ENCODE measurements around the gene EML6. TPM values are rescaled to one million over a fixed set of nuclear protein-coding genes. Genes with fewer than 3 reads are reported as not detected.

EML6 gene
- polyA plus RNA-seq, 2 donors = 0.88 to 1.3 TPM

DNA sequence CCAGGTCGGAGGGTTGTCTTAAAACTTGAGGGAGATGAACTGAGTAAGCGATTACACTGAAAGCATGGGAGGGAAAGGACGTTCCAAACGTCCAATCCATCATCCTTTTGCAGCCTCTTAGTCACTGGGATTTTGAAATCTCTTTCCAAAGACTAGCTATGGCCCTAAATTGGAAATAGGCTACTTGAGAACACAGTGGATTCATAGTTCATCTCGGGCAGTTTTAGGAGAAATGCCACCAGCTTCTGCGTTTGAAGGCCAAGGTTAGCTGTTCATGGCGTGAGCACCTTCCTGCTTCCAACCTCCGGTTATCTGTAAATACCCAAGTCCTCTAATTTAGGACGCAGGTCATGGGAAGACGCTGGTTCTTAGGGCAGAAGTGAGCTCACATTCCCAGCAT lies 821 bp upstream of the EML6 start:
- H3K36me3 ChIP-seq (ENCODE audit: control insufficient read depth in 2 of 2, insufficient read depth in 2 of 2, low read length in 1 of 2) = no peaks in the 10 kb centered on the region
- peak overlapping the region; percentile 49 to 66 for H3K4me3 ChIP-seq (ENCODE audit: low read depth in 1 of 2, low read length in 2 of 2)
- 8 to 10% methylated on average over 10 of the region's 10 CpGs for WGBS, 2 donors
- H3K27ac ChIP-seq (ENCODE audit: low read depth in 2 of 2, low read length in 1 of 2) = peak overlapping the region; percentile 64 to 85
- H3K9me3 ChIP-seq (ENCODE audit: control insufficient read depth in 2 of 2, insufficient read depth in 1 of 2, low read depth in 1 of 2, low read length in 1 of 2) = no peaks in the 10 kb centered on the region
- H3K4me1 ChIP-seq (ENCODE audit: control insufficient read depth in 2 of 2, insufficient read depth in 2 of 2, low read length in 1 of 2) = no peaks in the 10 kb centered on the region
- no peaks in the 10 kb centered on the region for H3K27me3 ChIP-seq (ENCODE audit: control insufficient read depth in 1 of 2, insufficient read depth in 2 of 2, low read length in 2 of 2)

DNA sequence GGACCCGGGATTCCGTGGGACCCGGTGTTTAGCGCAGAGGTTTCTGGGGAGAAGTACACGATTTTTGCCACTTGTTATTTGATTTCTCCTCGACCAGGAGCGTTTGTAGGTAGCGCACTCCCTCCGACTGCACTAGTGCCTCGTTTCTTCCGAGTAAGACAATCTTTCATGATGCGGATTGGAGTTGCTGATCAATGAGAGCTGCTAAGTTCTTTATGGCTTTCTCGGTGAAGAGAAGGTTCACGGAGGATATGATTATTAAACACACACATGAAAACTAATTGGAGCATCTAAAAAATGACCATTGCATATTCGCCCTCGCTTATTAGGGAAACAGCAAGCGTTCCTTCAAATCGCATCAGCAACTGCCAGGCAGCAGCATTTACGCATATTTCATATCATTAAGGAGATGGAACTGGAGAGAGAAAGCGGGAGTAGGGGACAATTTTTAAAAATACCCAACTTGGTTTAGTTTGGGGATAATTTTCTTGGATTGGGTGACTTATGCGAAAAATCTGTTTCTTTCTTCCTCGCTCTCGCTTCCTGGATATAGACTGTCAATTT lies 616 bp downstream of the EML6 start:
- 1% methylated on average over 23 of the region's 23 CpGs for WGBS, 2 donors
- Histone ChIP-seq H3K9me3 (ENCODE audit: control insufficient read depth in 2 of 2, insufficient read depth in 1 of 2, low read depth in 1 of 2, low read length in 1 of 2) (no peaks in the 10 kb centered on the region), H3K4me3 (ENCODE audit: low read depth in 1 of 2, low read length in 2 of 2) (peak overlapping the region; percentile 49 to 66), H3K36me3 (ENCODE audit: control insufficient read depth in 2 of 2, insufficient read depth in 2 of 2, low read length in 1 of 2) (no peaks in the 10 kb centered on the region), H3K27me3 (ENCODE audit: control insufficient read depth in 1 of 2, insufficient read depth in 2 of 2, low read length in 2 of 2) (no peaks in the 10 kb centered on the region), H3K4me1 (ENCODE audit: control insufficient read depth in 2 of 2, insufficient read depth in 2 of 2, low read length in 1 of 2) (no peaks in the 10 kb centered on the region), H3K27ac (ENCODE audit: low read depth in 2 of 2, low read length in 1 of 2) (peak overlapping the region in 1 of 2 donors; percentile 36)

DNA sequence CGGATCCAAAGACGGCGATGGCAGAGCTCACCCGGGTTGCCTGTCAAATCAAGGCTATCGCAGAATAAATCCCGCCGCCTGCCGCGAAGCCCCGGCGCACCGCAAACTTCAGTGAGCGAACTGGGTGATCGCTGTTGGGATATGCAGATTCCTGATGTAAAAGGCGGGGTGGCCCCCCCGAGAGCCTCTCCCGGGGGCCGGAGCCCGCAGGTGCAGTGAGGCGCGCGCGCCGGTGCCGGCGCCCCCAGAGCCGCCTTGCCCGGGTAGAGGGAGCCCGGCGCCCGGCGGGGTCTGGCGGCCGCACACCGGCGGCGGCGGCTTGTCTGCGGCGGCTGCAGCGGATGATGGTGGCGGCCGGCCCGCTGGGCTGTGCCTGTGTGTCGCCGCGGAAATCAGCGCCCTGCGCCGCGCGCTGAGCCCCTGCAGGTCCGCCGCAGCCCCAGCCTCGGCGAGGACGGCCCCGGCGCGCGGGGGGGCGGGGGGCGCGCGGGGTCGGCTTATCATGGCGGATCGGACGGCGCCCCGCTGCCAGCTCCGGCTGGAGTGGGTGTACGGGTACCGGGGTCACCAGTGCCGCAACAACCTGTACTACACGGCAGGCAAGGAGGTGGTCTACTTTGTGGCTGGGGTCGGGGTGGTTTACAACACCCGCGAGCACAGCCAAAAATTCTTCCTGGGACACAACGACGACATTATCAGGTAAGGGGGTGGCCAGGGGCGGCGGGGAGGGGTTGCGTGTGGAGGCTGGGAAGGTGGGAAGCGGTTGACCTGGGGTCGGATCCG lies 1.3 kb downstream of the EML6 start:
- no peak overlapping the region for H3K27ac ChIP-seq (ENCODE audit: low read depth in 2 of 2, low read length in 1 of 2)
- 1 to 2% methylated on average over 83 to 87 of the region's 87 CpGs for WGBS, 2 donors
- no peaks in the 10 kb centered on the region for H3K27me3 ChIP-seq (ENCODE audit: control insufficient read depth in 1 of 2, insufficient read depth in 2 of 2, low read length in 2 of 2)
- no peaks in the 10 kb centered on the region for H3K4me1 ChIP-seq (ENCODE audit: control insufficient read depth in 2 of 2, insufficient read depth in 2 of 2, low read length in 1 of 2)
- no peaks in the 10 kb centered on the region for H3K36me3 ChIP-seq (ENCODE audit: control insufficient read depth in 2 of 2, insufficient read depth in 2 of 2, low read length in 1 of 2)
- H3K4me3 ChIP-seq (ENCODE audit: low read depth in 1 of 2, low read length in 2 of 2) = peak overlapping the region; percentile 33 to 49
- H3K9me3 ChIP-seq (ENCODE audit: control insufficient read depth in 2 of 2, insufficient read depth in 1 of 2, low read depth in 1 of 2, low read length in 1 of 2) = no peaks in the 10 kb centered on the region

DNA sequence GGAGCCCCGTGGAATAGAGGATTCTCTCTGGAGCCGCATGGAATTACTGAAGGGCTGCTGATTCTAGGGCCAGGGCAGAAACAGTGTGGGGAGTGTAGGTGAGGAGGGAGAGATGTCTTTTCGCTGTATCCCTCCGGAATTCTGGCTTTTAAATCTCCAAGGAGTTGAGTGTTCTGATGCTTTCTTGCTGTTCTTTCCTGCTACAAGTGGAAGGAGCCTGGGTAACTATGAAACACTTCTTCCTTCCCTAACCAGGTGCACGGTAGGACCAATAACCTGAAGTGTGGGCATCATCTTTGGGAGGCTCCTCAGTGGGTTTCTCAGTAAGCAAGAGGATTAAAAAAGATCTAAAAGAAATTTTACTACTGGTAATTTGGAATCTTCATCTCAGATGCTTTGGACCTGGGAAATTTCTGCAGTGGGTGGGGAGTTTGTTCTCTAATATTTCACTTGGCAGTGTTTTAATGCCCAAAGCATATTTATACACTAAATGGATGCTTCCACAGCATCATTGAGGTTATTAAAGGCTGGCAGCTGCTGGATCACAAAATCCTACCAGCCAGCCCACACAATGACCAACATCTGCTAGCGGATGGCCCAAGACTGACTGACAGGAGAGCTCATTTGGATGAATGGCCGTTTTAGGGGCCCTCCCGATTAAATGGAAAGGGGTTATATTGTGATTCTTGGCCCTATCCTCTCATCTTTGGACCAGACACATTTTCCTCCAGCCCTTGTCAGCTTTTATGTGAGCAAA lies 2.1 kb downstream of the EML6 start:
- WGBS, 2 donors = 51 to 56% methylated on average over 8 of the region's 8 CpGs
- H3K27me3 ChIP-seq (ENCODE audit: control insufficient read depth in 1 of 2, insufficient read depth in 2 of 2, low read length in 2 of 2) = no peaks in the 10 kb centered on the region
- no peaks in the 10 kb centered on the region for H3K4me1 ChIP-seq (ENCODE audit: control insufficient read depth in 2 of 2, insufficient read depth in 2 of 2, low read length in 1 of 2)
- no peaks in the 10 kb centered on the region for H3K9me3 ChIP-seq (ENCODE audit: control insufficient read depth in 2 of 2, insufficient read depth in 1 of 2, low read depth in 1 of 2, low read length in 1 of 2)
- no peak overlapping the region for H3K27ac ChIP-seq (ENCODE audit: low read depth in 2 of 2, low read length in 1 of 2)
- H3K4me3 ChIP-seq (ENCODE audit: low read depth in 1 of 2, low read length in 2 of 2) = peak overlapping the region in 1 of 2 donors; percentile 49
- H3K36me3 ChIP-seq (ENCODE audit: control insufficient read depth in 2 of 2, insufficient read depth in 2 of 2, low read length in 1 of 2) = no peaks in the 10 kb centered on the region

DNA sequence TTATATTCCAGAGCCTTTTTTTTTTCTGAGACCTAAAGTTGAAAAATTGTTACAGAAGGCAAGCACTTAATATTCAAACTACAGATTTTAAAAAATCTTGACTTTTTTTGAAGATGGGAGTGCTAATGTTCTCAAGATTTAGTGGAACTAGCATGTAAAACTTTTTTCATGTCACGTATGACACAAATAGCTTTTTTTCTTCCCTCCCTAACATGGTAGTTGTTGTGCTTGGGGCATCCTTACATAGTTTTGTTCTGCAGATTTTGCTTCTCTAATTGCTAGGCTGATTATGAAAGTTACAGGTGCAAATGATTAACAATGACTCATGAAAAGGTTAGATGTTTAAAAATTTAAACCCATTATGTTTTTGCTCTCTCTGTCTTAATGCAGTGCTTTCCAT lies 3.0 kb downstream of the EML6 start:
- Histone ChIP-seq H3K36me3 (ENCODE audit: control insufficient read depth in 2 of 2, insufficient read depth in 2 of 2, low read length in 1 of 2) (no peaks in the 10 kb centered on the region), H3K9me3 (ENCODE audit: control insufficient read depth in 2 of 2, insufficient read depth in 1 of 2, low read depth in 1 of 2, low read length in 1 of 2) (no peaks in the 10 kb centered on the region), H3K4me3 (ENCODE audit: low read depth in 1 of 2, low read length in 2 of 2) (no peak overlapping the region), H3K4me1 (ENCODE audit: control insufficient read depth in 2 of 2, insufficient read depth in 2 of 2, low read length in 1 of 2) (no peaks in the 10 kb centered on the region), H3K27me3 (ENCODE audit: control insufficient read depth in 1 of 2, insufficient read depth in 2 of 2, low read length in 2 of 2) (no peaks in the 10 kb centered on the region), H3K27ac (ENCODE audit: low read depth in 2 of 2, low read length in 1 of 2) (no peak overlapping the region)
- WGBS, 2 donors = 89% methylated on average over 1 of the region's 1 CpG

DNA sequence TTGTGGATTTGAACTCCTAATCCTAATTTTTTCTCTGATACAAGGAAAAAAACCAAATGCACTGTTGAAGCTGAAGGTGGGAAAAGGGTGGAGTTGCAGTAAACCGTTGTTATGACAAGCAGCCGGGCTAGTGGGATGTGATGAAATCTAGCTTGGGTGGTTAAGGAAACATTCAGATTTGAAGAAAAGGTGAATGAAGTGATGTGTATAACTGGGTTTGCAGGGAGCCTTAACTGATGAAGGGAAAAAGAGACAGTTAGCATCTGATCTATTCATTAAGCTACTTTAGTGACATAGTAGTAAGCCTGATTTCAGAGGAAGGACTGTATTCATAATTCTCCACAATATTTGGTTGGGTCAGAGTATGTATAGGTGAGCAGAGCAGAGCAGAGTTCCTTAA lies 3.5 kb downstream of the EML6 start:
- Histone ChIP-seq H3K4me3 (ENCODE audit: low read depth in 1 of 2, low read length in 2 of 2) (no peak overlapping the region), H3K27me3 (ENCODE audit: control insufficient read depth in 1 of 2, insufficient read depth in 2 of 2, low read length in 2 of 2) (no peaks in the 10 kb centered on the region), H3K9me3 (ENCODE audit: control insufficient read depth in 2 of 2, insufficient read depth in 1 of 2, low read depth in 1 of 2, low read length in 1 of 2) (no peaks in the 10 kb centered on the region), H3K4me1 (ENCODE audit: control insufficient read depth in 2 of 2, insufficient read depth in 2 of 2, low read length in 1 of 2) (no peaks in the 10 kb centered on the region), H3K36me3 (ENCODE audit: control insufficient read depth in 2 of 2, insufficient read depth in 2 of 2, low read length in 1 of 2) (no peaks in the 10 kb centered on the region), H3K27ac (ENCODE audit: low read depth in 2 of 2, low read length in 1 of 2) (no peak overlapping the region)
- WGBS, 2 donors = 68 to 69% methylated on average over 2 of the region's 2 CpGs

DNA sequence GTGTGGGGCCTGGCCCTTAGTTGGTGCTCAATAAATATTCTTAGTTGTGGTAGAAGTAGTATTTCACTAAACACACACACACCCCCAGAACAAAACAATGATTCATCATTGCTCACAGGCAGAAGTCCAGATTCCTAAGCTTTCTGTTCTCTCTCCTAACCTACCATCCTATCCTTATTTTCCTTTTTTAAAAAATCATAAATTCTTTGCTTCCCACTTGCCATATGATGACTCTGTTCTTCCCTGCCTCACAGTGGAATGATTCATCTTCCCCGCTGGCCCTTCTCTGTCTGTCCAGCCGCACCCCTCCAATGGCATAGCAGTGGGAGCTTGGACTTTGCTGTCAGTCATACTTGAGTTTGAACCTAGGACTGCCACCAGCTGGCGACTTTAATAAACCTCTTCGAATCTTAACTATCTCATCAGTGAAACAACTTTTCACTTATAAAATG lies 5.2 kb downstream of the EML6 start:
- no peak overlapping the region for H3K27ac ChIP-seq (ENCODE audit: low read depth in 2 of 2, low read length in 1 of 2)
- 70 to 78% methylated on average over 4 of the region's 4 CpGs for WGBS, 2 donors

DNA sequence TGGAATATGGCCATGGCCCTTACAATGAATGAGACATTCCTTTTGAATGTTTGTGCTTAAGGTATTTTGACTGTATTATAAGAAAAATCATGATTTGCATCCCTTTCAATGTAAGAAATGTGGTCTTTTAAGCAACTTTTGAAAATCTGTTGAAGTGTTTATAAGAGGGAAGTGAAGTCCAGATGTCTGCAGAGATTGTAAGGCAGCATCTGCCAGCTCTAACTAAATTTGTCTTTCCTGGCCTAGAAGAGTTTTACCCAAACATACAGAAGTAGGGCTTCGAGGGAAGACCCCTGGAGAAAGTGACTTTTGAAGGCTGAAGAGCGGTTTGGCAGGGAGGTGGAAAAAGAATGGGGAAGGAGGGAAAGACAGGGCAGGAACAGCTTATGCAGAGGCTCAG lies 12.2 kb downstream of the EML6 start:
- H3K4me1 ChIP-seq (ENCODE audit: control insufficient read depth in 2 of 2, insufficient read depth in 2 of 2, low read length in 1 of 2) = no peaks in the 10 kb centered on the region
- no peak overlapping the region for H3K4me3 ChIP-seq (ENCODE audit: low read depth in 1 of 2, low read length in 2 of 2)
- H3K27ac ChIP-seq (ENCODE audit: low read depth in 2 of 2, low read length in 1 of 2) = no peak overlapping the region
- no peaks in the 10 kb centered on the region for H3K9me3 ChIP-seq (ENCODE audit: control insufficient read depth in 2 of 2, insufficient read depth in 1 of 2, low read depth in 1 of 2, low read length in 1 of 2)
- no peaks in the 10 kb centered on the region for H3K36me3 ChIP-seq (ENCODE audit: control insufficient read depth in 2 of 2, insufficient read depth in 2 of 2, low read length in 1 of 2)
- 49 to 62% methylated on average over 2 of the region's 2 CpGs for WGBS, 2 donors
- H3K27me3 ChIP-seq (ENCODE audit: control insufficient read depth in 1 of 2, insufficient read depth in 2 of 2, low read length in 2 of 2) = no peaks in the 10 kb centered on the region

More for the DNA sequence above, 5.2 kb downstream of the EML6 start:
- Histone ChIP-seq H3K4me1 (ENCODE audit: control insufficient read depth in 2 of 2, insufficient read depth in 2 of 2, low read length in 1 of 2) (no peaks in the 10 kb centered on the region), H3K9me3 (ENCODE audit: control insufficient read depth in 2 of 2, insufficient read depth in 1 of 2, low read depth in 1 of 2, low read length in 1 of 2) (no peaks in the 10 kb centered on the region), H3K4me3 (ENCODE audit: low read depth in 1 of 2, low read length in 2 of 2) (no peak overlapping the region), H3K36me3 (ENCODE audit: control insufficient read depth in 2 of 2, insufficient read depth in 2 of 2, low read length in 1 of 2) (no peaks in the 10 kb centered on the region), H3K27me3 (ENCODE audit: control insufficient read depth in 1 of 2, insufficient read depth in 2 of 2, low read length in 2 of 2) (no peaks in the 10 kb centered on the region)

DNA sequence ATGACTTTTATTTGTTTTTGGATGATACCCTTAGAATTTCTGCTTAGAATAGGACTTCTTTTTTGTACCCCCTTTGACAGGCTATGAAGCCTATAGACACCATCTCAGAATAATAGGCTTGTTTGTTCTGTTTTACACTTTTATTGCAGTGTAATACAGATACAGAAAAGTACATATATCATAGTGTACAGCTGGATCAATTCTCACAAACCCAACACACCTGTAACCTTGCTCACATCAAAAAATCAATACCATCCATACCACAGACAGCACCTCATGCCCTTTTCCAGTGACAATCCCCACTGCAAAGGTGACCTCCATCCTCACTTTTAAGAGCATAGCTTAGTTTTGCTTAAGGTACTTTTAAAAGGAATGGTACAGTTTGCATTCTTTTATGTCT lies 14.8 kb downstream of the EML6 start:
- H3K4me1 ChIP-seq (ENCODE audit: control insufficient read depth in 2 of 2, insufficient read depth in 2 of 2, low read length in 1 of 2) = no peaks in the 10 kb centered on the region
- H3K27me3 ChIP-seq (ENCODE audit: control insufficient read depth in 1 of 2, insufficient read depth in 2 of 2, low read length in 2 of 2) = no peaks in the 10 kb centered on the region
- H3K9me3 ChIP-seq (ENCODE audit: control insufficient read depth in 2 of 2, insufficient read depth in 1 of 2, low read depth in 1 of 2, low read length in 1 of 2) = no peaks in the 10 kb centered on the region
- H3K4me3 ChIP-seq (ENCODE audit: low read depth in 1 of 2, low read length in 2 of 2) = no peak overlapping the region
- no peak overlapping the region for H3K27ac ChIP-seq (ENCODE audit: low read depth in 2 of 2, low read length in 1 of 2)
- no peaks in the 10 kb centered on the region for H3K36me3 ChIP-seq (ENCODE audit: control insufficient read depth in 2 of 2, insufficient read depth in 2 of 2, low read length in 1 of 2)

All from esophagus (tissue), 2 donors.